Endothelial cell (in vitro differentiated cells): ENCODE results near the gene TCF20. TPM values are rescaled to one million over a fixed set of nuclear protein-coding genes. Genes with fewer than 3 reads are reported as not detected.

Experiments
- DNase-seq: peaks from one replicate; pipeline ENCODE4 v3.0.0; 2021; ENCODE audit warnings: low spot score
- H3K27ac Mint-ChIP-seq: one replicate; pipeline ENCODE4 v1.8.0; 2021; ENCODE audit warnings: mixed read lengths, inconsistent platforms; ENCODE audit not compliant: unreplicated experiment
- H3K27me3 Mint-ChIP-seq: one replicate; pipeline ENCODE4 v1.8.0; 2021; ENCODE audit warnings: mild to moderate bottlenecking, moderate library complexity, mixed read lengths, inconsistent platforms; ENCODE audit not compliant: unreplicated experiment
- H3K36me3 Mint-ChIP-seq: one replicate; pipeline ENCODE4 v1.8.0; 2021; ENCODE audit warnings: mild to moderate bottlenecking, low read depth, mixed read lengths, inconsistent platforms; ENCODE audit not compliant: unreplicated experiment
- H3K4me1 Mint-ChIP-seq: one replicate; pipeline ENCODE4 v1.8.0; 2021; ENCODE audit warnings: mild to moderate bottlenecking, mixed read lengths, inconsistent platforms; ENCODE audit not compliant: unreplicated experiment
- H3K4me3 Mint-ChIP-seq: one replicate; pipeline ENCODE4 v1.8.0; 2021; ENCODE audit warnings: mild to moderate bottlenecking, mixed read lengths, inconsistent platforms; ENCODE audit not compliant: unreplicated experiment
- H3K9me3 Mint-ChIP-seq: one replicate; pipeline ENCODE4 v1.8.0; 2021; ENCODE audit warnings: mixed read lengths, inconsistent platforms; ENCODE audit not compliant: unreplicated experiment
- CTCF ChIP-seq: fragments of 200-600 bp; sonication (generic); IDR thresholded peaks from one replicate; pipeline ENCODE4 v1.5.0; 2021; ENCODE audit warnings: antibody characterized with exemption; ENCODE audit not compliant: unreplicated experiment
- total RNA-seq: library from RNA; stranded (reverse); fragmentation: NEBNext Ultra II Directional; extraction: Animal tissue kit (Norgen Biotek cat#: 25700); gene quantifications from one replicate; pipeline ENCODE4 v1.2.1, GENCODE V29; 2021; ENCODE audit not compliant: unreplicated experiment

TCF20 gene
- total RNA-seq, 1 donor from 2014 or later, result 63.6 TPM

DNA sequence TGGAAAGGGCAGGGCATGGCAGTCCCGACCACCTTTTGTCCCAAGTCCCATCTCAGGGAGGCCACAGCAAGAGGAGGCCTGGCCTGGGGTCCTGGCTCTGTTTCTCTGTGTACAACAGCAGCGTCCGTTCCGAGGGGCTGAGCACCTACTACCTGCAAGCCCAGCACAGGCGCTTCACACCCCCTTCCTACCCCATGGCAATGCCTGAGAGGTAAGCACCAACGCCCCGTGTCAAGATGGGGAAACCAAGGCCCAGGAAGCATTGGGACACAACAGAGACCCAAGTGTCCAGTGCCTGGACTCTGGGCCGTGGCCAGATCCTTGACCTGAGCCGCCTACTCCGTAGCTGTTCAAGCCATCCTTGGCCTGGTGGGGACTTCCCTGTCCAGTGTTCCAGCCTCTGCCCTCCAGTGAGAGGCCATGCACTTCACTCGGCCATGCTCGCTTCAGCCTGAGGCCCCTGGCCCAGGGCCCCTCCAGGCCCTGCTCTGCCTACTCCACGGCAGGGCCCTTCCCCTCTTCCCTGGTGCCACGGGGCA lies 14.3 kb upstream of the TCF20 start:
- DNase-seq, result no peak
- no peak for TF ChIP-seq CTCF
- peaks cover 14% of the 10 kb centered on the region for H3K27me3 Mint-ChIP-seq

DNA sequence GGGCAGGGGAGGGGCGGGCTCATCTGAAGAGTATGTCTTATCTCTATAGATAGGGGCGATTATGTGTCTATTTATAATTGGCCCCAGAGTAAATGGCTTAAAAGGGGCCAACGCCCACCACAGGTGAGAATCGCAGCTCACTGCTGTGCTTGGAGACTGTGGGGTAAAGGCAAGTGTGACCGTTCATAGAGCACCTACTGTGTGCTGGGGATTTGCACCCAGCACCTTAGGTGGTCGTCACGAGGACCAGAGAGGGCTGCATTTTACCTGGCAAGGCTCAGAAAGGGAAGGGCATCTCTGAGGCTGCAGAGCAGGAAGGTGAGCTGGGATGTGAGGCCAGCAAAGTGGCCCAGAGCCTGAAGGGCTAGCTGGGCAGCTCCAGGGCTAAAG lies 13.7 kb upstream of the TCF20 start:
- peaks cover 14% of the 10 kb centered on the region for H3K27me3 Mint-ChIP-seq
- no peak for TF ChIP-seq CTCF
- DNase-seq, result no peak
- H3K4me3 Mint-ChIP-seq, result no peak overlapping the region
- no peaks in the 10 kb centered on the region for H3K9me3 Mint-ChIP-seq
- peaks cover 3% of the 10 kb centered on the region for H3K4me1 Mint-ChIP-seq
- H3K27ac Mint-ChIP-seq, result no peak overlapping the region
- no peaks in the 10 kb centered on the region for H3K36me3 Mint-ChIP-seq

More for the DNA sequence above, 14.3 kb upstream of the TCF20 start:
- Mint-ChIP-seq H3K27ac (no peak overlapping the region), H3K4me3 (no peak overlapping the region), H3K4me1 (peaks cover 3% of the 10 kb centered on the region), H3K9me3 (no peaks in the 10 kb centered on the region), H3K36me3 (no peaks in the 10 kb centered on the region)

GRCh38 chr22:42283278-42284201 lies 13.1 kb upstream of the TCF20 start:
- no peak overlapping the region for H3K4me3 Mint-ChIP-seq
- H3K27me3 Mint-ChIP-seq, result peaks cover 11% of the 10 kb centered on the region
- H3K9me3 Mint-ChIP-seq, result no peaks in the 10 kb centered on the region
- DNase-seq, result no peak
- H3K4me1 Mint-ChIP-seq, result peaks cover 3% of the 10 kb centered on the region
- H3K36me3 Mint-ChIP-seq, result no peaks in the 10 kb centered on the region
- H3K27ac Mint-ChIP-seq, result no peak overlapping the region
- TF ChIP-seq CTCF, result no peak

GRCh38 chr22:42282943-42283277 lies 12.5 kb upstream of the TCF20 start:
- Mint-ChIP-seq H3K27ac (no peak overlapping the region), H3K27me3 (peaks cover 11% of the 10 kb centered on the region), H3K4me1 (peaks cover 3% of the 10 kb centered on the region), H3K9me3 (no peaks in the 10 kb centered on the region), H3K36me3 (no peaks in the 10 kb centered on the region), H3K4me3 (no peak overlapping the region)
- no peak for DNase-seq
- no peak for TF ChIP-seq CTCF
